Mucosa of gallbladder (tissue), 1 donor: Measurements from ENCODE around the gene TMEM187. TPM values are rescaled to one million over a fixed set of nuclear protein-coding genes. Genes with fewer than 3 reads are reported as not detected.
"Not testable (repeated sequence)": the region's sequence is repeated elsewhere in the genome, so short reads cannot be mapped to it uniquely, and the experiment has no call there.

Experiments
- DNase-seq: peaks from one replicate; pipeline ENCODE4 v3.0.0-alpha.2; 2020; ENCODE audit warnings: low spot score
- total RNA-seq: library from RNA; stranded (reverse); gene quantifications from one replicate; pipeline ENCODE4 v1.2.1, GENCODE V29; 2021
- donor health status: DM: no; HTN: no; CAD: no.

Gene TMEM187
- total RNA-seq, 1 donor from 2014 or later = 14.4 TPM

DNA sequence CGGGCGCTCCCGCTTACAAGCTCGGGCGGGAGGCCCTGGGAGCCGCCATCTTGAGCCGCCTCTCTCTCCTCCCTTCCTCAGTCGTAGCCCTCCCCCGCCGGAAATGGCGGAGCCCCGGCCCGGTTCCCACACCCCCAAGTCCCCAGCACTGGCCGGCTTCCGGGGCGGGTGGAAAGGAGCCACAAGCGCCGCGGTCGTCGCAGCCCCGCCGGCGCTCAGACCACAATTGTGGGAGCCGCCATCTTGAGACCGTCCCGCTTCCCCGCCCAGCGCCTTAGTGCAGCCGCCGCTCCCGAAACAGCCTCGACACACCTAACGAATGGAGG lies 1.5 kb upstream of the TMEM187 start:
- DNase-seq = peak; percentile 92

DNA sequence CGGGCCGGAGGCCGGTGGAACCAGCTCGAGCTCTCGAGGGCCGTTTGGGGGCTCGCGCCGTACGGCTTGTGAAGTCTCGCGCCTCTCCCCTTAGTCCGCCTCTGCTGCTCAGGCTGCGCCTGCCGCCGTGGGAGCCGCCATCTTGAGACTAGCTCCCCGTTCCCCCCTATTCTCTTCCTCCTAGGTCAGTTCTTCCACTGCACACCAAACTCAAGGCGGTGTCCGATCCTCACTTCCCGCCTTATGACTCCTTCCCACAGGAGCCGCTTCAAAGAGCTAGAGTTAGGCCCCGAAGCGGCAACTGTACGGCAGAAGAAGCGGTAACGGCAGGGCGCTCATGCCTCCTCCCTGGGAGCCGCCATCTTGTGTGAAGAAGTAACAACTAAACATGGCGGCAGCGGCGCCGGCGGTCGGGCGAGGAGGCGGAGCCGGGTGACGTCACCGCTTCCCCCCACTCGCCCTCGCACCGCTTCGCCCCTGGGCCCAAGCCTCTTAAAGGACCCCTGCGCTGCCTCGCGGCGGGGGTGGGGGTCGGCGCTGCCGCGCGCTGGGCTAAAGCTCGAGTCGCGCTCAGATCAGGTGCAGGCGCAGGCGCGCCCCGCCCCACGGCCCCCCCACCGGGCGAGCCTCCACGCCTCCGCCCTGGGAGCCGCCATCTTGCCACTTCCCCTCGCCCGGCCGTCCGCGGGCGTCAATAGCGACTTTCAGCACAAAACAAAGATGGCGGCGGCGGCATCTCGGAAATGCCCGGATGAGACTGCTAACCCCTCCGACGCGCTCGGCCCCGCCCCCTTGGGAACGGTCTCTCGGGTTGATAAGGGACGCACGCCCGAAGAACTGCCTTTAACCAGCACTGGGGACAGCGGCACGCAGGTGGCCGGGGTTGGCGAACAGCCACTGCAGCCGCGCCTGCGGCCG lies 845 bp upstream of the TMEM187 start, which contains the start of gene HCFC1:
TSS of gene HCFC1 (minus strand) at position 369 of the 918 bp plus-strand sequence. CDS start 978 bp downstream, outside the sequence.
- peak; percentile 93 for DNase-seq

DNA sequence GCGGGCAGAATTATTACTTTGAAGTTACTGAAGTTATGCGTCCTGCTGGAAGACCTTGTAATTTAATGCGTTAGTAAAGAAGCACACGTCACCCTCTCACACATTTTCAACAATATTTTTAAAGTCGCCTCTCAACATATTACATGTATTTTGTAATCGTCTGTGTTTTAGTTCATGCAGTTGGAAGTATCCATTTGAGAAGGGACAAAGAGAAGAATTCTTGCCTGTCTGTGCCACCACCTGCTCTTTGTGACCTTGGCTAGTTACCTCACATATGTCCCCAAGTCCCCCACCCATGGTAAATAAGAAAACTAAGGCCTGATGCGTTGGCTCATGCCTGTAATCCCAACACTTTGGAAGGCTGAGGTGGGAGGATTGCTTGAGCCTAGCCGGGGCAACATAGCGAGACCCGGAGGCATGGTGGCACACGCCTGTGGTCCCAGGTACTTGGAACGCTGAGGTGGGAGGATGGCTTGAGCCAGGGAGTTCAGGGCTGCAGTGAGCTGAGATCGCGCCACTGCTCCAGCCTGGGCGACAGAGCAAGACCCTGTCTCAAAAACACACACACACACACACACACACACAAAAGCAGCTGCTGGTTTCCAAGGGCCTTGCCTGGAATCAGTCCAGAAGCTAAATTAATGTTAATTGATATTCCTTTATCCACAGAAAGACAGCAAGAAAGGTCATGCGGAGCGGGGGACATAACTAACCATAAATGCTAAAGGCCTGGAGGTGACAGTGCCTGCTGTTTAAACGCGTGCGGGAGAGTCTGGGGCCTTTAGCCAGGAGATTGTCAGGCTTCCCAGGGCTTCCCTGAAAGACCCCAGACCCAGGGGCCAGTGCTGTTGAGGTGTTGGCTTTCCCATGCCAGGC lies 811 bp downstream of the TMEM187 start:
- no peak for DNase-seq

DNA sequence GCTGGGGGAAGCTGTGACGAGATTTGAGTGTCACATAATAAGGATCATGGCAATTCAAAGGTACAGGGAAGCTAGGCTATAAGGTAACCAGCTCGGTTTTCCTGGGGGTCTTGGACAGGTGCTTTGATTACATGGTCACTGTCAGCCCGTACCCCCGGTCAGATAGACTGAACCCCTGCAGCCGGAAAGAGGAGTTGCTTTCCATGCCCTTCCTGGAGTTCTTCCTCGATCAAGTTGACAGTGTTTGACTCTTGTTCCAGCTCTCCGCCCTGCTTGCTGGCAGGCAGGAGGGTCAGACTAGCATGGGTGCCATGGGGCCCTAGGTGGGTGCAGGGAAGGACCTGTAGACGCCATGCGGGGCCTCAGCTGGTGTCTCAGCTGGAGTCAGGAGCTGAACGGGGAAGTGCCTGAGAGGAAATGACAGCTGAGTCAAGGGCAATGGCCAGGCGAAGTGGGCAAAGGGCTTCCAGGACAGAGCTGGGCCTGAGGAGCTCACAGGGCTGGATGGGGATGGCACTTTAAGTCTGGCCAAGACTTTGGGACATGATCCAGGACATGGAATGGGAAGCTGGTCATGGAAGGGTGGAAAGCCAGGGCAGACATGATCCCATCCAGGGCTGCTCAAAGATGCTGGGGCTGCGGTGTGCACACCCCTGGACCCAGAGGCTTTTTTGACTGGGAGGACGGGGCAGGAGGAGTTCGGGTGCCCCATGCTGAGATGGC lies 1.6 kb downstream of the TMEM187 start:
- DNase-seq = no peak

DNA sequence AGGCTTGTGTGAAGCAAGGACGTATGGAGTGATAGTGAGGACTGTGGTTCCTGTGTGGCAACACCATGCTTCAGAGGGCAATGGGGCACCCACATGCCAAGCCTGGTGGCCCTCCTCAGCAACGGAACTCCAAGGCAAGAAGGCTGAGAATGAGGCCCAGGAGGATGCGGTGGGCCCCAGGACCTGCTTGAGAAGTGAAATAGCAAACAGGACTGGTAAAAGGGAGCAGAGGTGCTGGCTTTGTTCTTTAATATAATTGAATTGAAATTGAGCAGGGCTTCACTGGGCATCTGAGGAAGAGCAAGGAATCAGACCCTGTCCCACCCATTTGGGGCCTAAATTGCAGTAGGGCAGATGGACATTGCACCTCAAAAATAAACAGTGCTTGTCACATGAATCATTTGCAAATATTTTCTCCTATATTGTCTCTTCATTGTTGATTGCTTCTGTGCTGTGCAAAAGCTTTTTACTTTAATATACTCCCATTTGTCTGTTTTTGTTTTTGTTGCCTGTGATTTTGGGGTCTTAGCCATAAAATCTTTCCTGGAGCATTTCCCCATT lies 2.3 kb downstream of the TMEM187 start:
- no peak for DNase-seq

DNA sequence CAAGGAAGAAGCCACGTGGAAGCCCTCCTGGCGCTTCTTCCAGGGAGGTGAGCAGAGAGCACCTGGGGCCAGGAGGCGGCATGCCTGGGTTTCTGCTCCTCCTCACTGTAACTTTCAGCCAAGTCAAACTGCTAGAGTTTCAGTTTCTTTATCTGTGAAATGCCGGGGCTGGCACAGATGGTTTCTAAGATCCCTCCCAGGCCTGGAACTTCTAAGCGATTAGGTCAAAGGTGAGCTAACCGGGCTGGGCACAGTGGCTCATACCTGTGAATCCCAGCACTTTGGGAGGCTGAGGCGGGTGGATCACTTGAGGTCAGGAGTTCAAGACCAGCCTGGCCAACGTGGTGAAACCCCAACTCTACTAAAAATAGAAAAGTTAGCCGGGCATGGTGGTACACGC lies 7.8 kb downstream of the TMEM187 start:
- not testable (repeated sequence) for DNase-seq

DNA sequence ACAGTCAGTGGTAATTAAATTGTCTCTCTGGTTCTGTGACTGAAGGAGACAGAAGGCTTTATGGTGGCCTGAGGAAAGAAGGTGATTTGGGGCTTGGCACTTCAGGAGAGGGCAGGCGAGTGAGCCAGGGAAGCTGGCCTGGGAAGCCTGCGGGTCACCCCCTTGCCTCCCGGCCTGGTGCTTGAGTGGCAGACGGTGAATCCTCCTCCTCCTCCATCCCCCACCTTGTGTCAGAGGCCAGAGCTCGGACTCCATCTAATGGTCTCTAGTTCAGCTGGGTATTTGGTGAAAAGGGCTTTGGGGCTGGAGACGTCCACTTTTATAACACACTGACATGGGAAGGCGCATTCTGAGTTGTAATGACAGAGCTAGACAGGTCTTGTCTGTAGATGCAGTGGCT lies 8.7 kb downstream of the TMEM187 start:
- DNase-seq = no peak

DNA sequence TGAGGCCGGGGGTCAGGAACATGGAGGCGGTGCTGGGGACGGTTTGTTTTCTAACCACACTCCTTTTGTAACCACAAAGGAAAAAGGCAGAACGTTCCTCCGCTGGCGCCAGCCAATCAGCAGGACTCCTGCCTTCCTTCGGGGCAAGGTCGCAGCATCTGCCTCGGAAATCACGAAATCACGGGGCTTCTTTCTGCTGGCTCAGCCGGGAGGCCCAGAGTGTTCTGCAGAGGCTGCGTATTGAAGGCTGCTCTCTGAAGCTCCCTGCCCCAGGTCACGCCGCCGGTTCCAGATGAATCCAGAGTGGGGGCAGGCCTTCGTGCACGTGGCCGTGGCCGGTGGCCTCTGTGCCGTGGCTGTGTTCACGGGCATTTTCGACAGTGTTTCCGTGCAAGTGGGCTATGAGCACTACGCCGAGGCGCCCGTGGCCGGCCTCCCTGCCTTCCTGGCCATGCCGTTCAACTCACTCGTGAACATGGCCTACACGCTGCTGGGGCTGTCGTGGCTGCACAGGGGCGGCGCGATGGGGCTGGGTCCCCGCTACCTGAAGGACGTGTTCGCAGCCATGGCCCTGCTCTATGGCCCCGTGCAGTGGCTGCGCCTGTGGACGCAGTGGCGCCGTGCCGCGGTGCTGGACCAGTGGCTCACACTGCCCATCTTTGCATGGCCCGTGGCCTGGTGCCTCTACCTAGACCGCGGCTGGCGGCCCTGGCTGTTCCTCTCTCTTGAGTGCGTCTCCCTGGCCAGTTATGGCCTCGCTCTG lies 9.4 kb downstream of the TMEM187 start:
- DNase-seq = peak; percentile 56

DNA sequence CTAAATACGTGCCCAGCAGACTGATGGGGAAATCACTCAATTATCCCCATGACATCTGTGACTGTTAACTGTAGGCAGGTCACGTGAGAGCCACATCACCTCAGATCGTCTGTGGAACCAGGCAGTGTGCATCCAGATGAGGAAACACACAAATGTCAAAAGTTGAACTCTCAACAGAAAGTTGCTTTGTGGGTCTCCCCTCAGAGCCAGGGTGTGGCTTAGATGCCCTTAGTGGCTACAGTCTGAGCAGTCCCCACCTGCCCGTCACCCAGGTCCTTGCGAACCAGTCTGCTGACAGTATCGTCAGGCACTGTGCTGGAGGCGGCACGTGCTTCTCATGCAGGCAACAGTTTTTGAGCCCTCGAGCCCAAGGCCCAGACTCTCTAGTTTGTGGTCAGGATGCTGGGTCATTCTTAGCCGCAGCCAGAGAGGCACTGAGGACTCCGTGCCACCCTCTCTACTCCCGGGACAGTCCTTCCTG lies 10.8 kb downstream of the TMEM187 start:
- DNase-seq = no peak

DNA sequence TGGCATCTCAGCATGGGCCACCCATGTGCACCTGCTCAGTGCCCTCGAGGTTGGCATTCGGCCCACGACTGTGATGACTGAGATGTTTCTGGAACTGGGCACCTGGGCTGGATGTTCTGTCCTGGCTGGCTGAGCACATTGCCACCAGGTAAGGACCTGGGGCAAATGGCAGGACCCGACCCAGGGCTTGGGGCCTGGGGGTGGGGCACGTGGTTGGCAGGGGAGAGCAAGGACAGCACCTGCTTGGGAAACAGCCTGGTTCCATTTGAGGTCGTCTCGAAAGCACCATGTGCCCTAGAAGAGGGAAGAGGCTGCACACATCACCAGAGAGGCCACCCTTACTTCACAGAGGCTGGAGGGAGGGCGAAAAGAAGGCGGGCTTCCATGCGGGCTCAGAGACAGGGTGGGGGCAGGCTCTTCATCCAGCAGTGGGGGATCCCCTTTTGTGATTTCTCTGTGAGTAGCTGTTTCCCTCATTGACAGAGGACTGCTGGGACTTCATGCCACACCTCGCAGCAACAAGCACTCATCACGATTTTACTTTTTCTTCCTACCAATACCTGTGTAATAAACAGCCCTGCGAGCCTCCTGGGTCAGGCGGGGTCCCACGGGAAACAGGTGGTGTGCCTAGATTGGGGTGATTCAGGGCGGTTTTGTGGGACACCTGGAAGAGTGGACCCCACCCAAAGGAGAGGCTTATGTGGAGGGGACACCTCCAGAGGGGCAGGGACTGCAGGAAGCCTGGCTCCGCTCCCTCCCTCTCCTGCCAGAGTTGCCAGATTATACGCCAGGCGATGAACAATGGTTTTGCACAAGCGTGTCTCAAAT lies 12.0 kb downstream of the TMEM187 start:
- DNase-seq = no peak

DNA sequence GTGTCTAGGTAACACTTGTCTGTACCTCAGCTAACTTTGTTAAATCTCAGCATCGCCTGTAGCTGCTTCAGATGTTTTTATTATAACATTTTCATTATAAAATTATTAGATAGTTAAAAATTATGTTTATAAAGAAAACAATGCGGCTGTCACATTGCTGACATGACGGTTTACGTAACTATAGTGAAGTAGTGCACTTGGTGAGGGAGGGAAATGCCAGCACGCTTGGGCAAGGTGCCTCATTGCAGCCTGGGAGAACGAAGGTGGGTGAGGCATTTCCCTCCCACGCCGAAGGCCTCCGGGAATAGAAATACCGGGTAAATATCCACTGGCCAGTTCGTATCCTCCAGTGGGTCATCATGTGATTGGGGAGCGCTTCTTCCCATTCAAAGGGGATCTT lies 15.9 kb downstream of the TMEM187 start:
- DNase-seq = no peak

DNA sequence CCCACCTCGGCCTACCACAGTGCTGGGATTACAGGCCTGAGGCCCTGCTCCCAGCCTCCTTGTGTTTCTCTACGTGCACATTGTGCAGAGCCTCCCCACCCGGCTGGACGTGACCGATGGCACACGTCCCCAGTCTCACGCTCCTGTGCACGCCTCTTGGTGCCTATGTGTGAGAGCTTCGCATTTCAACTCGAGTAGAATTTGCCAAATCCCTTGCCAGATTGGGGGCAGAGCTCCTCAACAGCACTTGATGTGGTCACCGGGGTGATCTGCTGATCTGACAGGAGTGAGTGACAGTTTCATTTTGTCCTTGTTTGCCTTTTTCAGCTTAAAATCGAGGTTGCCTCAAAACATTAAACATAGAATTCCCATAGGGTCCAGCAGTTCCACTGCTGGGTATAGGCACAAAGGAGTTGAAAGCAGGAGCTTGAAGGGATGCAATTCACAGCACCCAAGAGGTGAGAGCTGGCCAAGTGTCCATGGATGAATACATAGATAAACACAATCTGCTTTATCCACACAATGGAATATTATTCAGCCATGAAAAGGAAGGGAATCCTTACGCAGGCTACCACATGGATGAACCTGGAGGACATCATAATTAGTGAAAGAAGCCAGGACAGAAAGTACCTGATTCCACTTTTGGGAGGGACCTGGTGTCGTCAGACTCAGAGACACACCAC lies 17.6 kb downstream of the TMEM187 start:
- no peak for DNase-seq

DNA sequence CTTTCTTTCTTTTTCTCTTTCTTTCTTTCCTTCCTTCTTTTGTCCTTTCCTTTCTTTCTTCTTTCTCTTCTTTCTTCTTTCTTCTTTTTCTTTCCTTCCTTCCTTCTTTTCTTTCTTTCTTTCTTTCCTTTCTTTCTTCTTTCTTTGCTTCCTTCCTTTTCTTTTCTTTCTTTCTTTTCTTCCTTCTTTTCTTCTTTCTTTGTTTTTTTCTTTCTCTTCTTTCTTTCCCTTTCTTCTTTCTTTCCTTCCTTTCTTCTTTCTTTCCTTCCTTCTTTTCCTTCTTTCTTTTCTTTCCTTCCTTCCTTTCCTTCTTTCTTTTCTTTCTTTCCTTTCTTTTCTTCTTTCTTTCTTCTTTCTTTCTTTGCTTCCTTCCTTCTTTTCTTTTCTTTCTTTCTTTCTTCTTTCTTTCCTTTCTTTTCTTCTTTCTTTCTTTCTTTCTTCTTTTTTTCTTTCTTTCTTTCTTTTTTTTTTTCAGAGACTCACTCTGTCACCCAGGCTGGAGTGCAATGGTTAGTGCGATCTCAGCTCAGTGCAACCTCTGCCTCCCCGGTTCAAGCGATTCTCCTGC lies 18.5 kb downstream of the TMEM187 start:
- no peak for DNase-seq

DNA sequence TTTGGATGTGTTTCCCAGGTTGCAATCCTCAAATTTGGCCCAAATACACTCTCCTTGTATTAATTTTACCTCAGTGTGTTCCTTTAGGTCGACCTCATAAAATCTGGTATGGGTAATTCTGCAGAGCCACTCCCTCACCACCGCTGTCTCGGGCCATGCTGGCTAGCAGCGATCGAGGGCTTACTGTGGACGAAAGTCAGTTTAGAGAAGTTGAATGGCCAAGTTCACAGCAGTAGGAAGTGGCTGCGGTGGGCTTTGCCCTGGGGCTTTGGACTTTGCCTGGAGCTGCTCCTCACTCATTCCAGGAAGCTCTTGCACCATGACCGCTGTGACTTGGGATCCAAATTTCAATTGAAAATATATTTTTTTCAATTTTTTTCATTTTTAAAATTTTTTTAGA lies 19.6 kb downstream of the TMEM187 start:
- DNase-seq = no peak

DNA sequence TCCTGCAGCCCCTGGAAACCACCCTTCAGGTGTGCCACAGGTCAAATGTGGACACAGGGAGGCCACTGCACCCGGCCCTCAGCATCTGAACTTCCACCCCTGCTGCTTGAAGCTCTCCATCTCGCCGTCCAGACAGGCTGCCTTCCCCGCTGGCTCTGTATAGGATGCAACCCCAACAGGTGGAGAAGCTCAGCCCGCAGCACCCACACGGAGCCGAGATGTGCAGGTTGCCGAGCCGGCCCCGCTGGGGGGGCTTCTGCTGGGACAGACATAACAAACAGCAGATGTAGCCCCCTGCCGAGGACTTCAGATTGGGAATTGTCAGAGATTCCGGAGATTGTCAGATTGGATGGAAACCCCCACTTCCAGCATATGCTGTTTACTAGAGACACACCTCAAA lies 20.5 kb downstream of the TMEM187 start:
- DNase-seq = no peak

DNA sequence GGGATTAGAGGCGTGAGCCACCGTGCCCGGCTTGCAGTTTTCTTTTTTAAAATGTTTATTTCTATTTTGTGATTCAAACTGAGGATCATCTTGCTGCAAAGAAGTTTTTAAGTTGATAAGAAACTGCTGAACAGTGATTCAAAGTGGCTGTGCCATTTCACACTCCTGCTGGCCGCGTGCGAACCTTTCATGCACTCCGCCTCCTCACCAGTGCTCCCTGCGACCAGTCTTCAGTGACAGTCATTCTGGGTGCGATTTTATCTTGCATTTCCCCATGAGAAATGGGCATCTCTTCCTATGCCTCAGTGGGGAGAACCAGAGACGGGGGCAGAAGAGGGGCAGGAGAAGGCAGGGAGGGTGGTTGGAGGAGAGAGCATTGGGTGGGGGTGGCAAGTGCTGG lies 21.4 kb downstream of the TMEM187 start:
- no peak for DNase-seq

DNA sequence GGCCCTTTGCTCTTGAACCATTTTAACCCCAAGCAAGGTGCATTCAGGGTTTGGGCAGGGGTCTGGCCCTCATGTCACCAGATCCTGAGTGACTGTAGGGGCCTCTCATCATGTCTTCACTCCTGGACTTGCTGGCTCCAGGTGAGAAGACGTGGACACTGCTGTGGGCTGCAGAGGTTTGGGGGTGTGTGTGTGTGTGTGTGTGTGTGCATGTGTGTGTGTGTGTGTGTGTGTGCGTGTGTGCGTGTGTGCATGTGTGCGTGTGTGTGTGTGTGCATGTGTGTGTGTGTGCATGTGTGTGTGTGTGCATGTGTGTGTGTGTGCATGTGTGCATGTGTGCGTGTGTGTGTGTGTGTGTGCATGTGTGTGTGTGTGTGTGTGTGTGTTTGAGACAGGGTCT lies 21.8 kb downstream of the TMEM187 start:
- not testable (repeated sequence) for DNase-seq

DNA sequence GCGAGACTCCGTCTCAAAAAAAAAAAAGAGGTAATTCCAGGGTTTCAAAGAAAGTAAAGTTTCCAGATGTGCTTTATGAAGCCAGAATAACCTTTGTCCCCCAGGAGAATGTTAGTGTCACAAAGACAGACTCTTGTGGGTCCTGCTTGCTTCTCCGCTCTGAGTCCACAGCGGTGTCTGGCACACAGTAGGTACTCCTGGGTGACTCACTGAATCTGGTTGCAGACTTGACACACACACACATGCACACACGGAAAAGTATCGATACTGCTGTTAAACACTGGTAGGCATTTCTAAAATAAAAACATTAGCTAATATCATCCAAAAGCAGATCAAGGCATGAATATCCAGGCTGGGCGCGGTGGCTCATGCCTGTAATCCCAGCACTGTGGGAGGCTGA lies 22.9 kb downstream of the TMEM187 start:
- DNase-seq = no peak
